DND-41 (cell line): ENCODE measurements around the gene GPR55.

Experiments used
- ATAC-seq: fragments of 200-7000 bp; cut with Tn5 transposase; 3 replicates; pipeline ENCODE4 v1.9.1; 2021; ENCODE audit warnings: low read depth; ENCODE audit not compliant: insufficient read depth
- DNase-seq: peaks from one replicate; pipeline ENCODE4 v3.0.0-alpha.2; 2020
- H2AFZ ChIP-seq: 2 replicates; pipeline ENCODE4 v1.6.0; 2012; ENCODE audit warnings: low read depth, low read length
- H3K27ac ChIP-seq: 2 replicates; pipeline ENCODE4 v1.5.1; 2012; ENCODE audit warnings: low read length, inconsistent platforms
- H3K27me3 ChIP-seq: fragments of 200-600 bp; sonication (generic); 2 replicates; pipeline ENCODE4 v1.6.0; 2012; ENCODE audit warnings: low read length, mild to moderate bottlenecking, inconsistent platforms; ENCODE audit not compliant: insufficient read depth, poor library complexity
- H3K36me3 ChIP-seq: 2 replicates; pipeline ENCODE4 v1.5.1; 2012; ENCODE audit warnings: low read length, inconsistent platforms; ENCODE audit not compliant: insufficient read depth
- H3K4me1 ChIP-seq: 2 replicates; pipeline ENCODE4 v1.5.1; 2012; ENCODE audit warnings: mild to moderate bottlenecking, low read length; ENCODE audit not compliant: insufficient read depth
- H3K4me2 ChIP-seq: 2 replicates; pipeline ENCODE4 v1.6.0; 2012; ENCODE audit warnings: mild to moderate bottlenecking, moderate library complexity, low read length, inconsistent platforms; ENCODE audit not compliant: insufficient read depth
- H3K4me3 ChIP-seq, 2 experiments: fragments of 200-600 bp in 1 of 2; shearing (Covaris generic) in 1 of 2; 2 replicates each; pipeline ENCODE4 v1.5.1; 2012 to 2016; ENCODE audit warnings: inconsistent platforms in 2 of 2, low read length in 2 of 2, mild to moderate bottlenecking in 2 of 2, low read depth in 1 of 2, moderate library complexity in 1 of 2
- H3K79me2 ChIP-seq: 2 replicates; pipeline ENCODE4 v1.6.0; 2012; ENCODE audit warnings: low read length, inconsistent platforms; ENCODE audit not compliant: insufficient read depth
- H3K9ac ChIP-seq: 2 replicates; pipeline ENCODE4 v1.6.0; 2012; ENCODE audit warnings: low read depth, mild to moderate bottlenecking, inconsistent platforms, low read length, moderate library complexity
- H3K9me3 ChIP-seq: 2 replicates; pipeline ENCODE4 v1.5.1; 2012; ENCODE audit warnings: low read length, moderate library complexity, mild to moderate bottlenecking, inconsistent platforms; ENCODE audit not compliant: insufficient read depth, severe bottlenecking
- H4K20me1 ChIP-seq: 2 replicates; pipeline ENCODE4 v1.6.0; 2012; ENCODE audit warnings: low read length; ENCODE audit not compliant: insufficient read depth
- EZH2 ChIP-seq: IDR thresholded peaks from 3 replicates; pipeline ENCODE4 v1.6.1; 2012; ENCODE audit warnings: borderline replicate concordance, low read depth, mild to moderate bottlenecking, moderate library complexity, low read length, inconsistent platforms; ENCODE audit not compliant: severe bottlenecking
- TF ChIP-seq, protein P1 (sequence below): IDR thresholded peaks from 2 replicates; pipeline ENCODE4 v1.5.1; 2012; ENCODE audit warnings: borderline replicate concordance, low read length, moderate library complexity, mild to moderate bottlenecking; ENCODE audit not compliant: poor library complexity, severe bottlenecking; ENCODE audit errors: extremely low read depth

The GPR55 gene

DNA sequence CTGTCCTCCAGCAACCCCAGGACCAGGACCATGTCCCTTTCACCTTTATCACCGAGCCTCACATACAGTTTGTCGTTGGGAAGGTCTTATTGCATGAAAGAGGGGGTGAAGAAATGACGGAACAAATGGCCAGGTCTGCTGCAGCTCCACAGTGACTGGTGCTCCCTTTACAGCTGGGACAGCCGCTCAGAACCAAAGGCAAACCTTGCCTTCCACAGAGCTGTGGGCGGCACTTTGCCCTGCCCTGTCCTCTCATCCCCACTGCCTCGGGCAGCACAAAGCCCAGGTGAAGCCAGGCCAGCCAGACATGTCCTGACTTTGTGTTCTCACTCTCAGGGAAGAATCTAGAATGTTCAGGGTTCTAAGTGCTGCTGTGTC is 961 bp downstream of the GPR55 start:
- no peak overlapping the region for H2AFZ ChIP-seq
- H3K4me1 ChIP-seq = no peaks in the 10 kb centered on the region
- ATAC-seq (no peak), DNase-seq (no peak)
- H3K4me2 ChIP-seq = no peak overlapping the region
- H4K20me1 ChIP-seq = no peaks in the 10 kb centered on the region
- no peaks in the 10 kb centered on the region for H3K36me3 ChIP-seq
- H3K27ac ChIP-seq = no peak overlapping the region
- no peaks in the 10 kb centered on the region for H3K9me3 ChIP-seq
- TF ChIP-seq EZH2 = no peak
- TF ChIP-seq, protein P1, sequence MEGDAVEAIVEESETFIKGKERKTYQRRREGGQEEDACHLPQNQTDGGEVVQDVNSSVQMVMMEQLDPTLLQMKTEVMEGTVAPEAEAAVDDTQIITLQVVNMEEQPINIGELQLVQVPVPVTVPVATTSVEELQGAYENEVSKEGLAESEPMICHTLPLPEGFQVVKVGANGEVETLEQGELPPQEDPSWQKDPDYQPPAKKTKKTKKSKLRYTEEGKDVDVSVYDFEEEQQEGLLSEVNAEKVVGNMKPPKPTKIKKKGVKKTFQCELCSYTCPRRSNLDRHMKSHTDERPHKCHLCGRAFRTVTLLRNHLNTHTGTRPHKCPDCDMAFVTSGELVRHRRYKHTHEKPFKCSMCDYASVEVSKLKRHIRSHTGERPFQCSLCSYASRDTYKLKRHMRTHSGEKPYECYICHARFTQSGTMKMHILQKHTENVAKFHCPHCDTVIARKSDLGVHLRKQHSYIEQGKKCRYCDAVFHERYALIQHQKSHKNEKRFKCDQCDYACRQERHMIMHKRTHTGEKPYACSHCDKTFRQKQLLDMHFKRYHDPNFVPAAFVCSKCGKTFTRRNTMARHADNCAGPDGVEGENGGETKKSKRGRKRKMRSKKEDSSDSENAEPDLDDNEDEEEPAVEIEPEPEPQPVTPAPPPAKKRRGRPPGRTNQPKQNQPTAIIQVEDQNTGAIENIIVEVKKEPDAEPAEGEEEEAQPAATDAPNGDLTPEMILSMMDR = no peak
- H3K4me3 ChIP-seq = no peak overlapping the region
- H3K79me2 ChIP-seq = no peaks in the 10 kb centered on the region
- peaks cover 15% of the 10 kb centered on the region for H3K27me3 ChIP-seq
- no peak overlapping the region for H3K9ac ChIP-seq

DNA sequence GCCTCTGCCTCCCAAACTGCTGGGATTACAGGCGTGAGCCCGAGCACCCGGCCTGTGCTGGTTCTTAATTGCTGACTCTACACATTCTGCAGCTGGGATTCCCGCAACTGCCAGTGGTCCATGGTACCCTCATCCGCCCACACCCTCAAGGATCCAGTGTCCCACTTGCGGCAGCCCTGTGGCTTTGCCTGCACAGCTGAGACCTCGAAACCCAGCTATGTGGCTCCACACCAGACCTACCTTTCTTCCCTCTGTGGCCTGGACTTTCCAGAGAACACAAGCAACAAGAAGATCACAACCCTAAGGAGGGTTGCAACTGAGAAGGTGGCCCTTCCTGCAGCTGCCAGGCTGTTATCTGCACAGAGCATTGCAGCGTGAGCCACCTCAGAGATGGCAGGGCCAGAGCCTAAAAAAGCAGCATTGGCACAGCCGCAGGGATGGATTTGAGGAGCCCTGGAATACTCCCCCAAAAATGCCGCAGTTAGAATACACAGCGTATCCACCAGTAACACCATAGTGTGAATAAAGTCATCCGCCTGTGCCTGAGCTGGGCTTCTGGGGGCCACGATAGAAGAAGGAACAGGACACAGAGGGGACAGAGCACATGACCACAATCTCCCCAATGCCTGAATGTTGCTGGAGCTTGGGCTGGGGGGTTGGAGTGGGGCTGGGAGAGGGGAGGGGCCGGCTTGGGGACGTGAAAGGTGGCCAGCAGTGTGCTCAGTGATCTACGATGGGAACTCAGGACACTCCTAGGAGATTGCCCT is 1.9 kb downstream of the GPR55 start:
- H3K4me1 ChIP-seq = no peaks in the 10 kb centered on the region
- DNase-seq (no peak), ATAC-seq (no peak)
- H3K9me3 ChIP-seq = no peaks in the 10 kb centered on the region
- no peak overlapping the region for H3K4me2 ChIP-seq
- H3K4me3 ChIP-seq = no peak overlapping the region
- H4K20me1 ChIP-seq = no peaks in the 10 kb centered on the region
- no peak overlapping the region for H2AFZ ChIP-seq
- H3K79me2 ChIP-seq = no peaks in the 10 kb centered on the region
- TF ChIP-seq, protein P1 = no peak
- no peak for TF ChIP-seq EZH2
- no peaks in the 10 kb centered on the region for H3K36me3 ChIP-seq
- peaks cover 24% of the 10 kb centered on the region for H3K27me3 ChIP-seq
- no peak overlapping the region for H3K27ac ChIP-seq
- H3K9ac ChIP-seq = no peak overlapping the region

DNA sequence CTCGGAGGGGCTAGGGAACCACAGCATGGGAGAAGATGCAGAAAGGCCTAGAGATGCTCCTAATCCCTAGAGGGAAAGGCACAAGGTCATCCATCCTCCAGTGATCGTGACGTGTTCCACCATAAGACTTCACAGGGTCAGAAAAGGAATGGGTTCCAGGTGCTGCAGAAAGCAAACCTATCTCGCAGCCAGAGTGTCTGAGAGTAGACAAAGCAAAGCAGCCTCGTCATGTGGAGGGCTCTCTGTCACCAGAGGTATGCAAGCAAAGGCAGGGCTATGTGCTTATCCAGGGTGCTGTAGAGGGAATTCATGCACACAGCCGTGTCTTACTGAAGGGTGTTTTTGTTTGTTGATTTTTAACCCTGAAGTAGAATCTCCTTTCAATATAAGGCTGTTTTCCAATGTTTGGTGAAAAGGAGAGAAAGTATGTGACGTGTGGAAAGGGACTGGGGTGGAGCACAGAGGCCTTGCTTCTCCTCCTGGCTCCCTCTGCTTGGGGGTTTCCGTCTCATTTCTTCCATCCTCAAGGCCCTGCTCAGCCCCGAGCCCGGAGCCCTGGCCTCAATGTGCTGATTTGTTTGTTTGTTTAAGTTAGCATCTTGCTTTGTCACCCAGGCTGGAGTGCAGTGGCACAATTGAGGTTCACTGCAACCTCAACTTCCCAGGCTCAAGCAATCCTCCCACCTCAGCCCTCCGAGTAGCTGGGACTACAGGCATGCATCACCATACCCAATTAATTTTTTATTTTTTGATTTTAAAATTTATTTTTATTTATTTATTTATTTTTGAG is 3.0 kb downstream of the GPR55 start:
- TF ChIP-seq EZH2 = no peak
- TF ChIP-seq, protein P1 = no peak
- no peaks in the 10 kb centered on the region for H3K9me3 ChIP-seq
- no peak overlapping the region for H3K27ac ChIP-seq
- DNase-seq (no peak), ATAC-seq (no peak)
- no peak overlapping the region for H3K4me2 ChIP-seq
- H3K4me3 ChIP-seq = no peak overlapping the region
- no peak overlapping the region for H3K9ac ChIP-seq
- H3K4me1 ChIP-seq = no peaks in the 10 kb centered on the region
- peaks cover 31% of the 10 kb centered on the region for H3K27me3 ChIP-seq
- H3K79me2 ChIP-seq = no peaks in the 10 kb centered on the region
- no peaks in the 10 kb centered on the region for H3K36me3 ChIP-seq
- no peaks in the 10 kb centered on the region for H4K20me1 ChIP-seq
- no peak overlapping the region for H2AFZ ChIP-seq
